Progenitor cell of endocrine pancreas (in vitro differentiated cells): ENCODE data around the gene DOCK1. TPM values are rescaled to one million over a fixed set of nuclear protein-coding genes. Genes with fewer than 3 reads are reported as not detected.

Experiments
- DNase-seq: peaks from one replicate; pipeline ENCODE4 v3.0.0; 2021; ENCODE audit warnings: low spot score; ENCODE audit not compliant: unreplicated experiment
- H3K27ac Mint-ChIP-seq: 2 replicates; pipeline ENCODE4 v1.8.0; 2021; ENCODE audit warnings: mild to moderate bottlenecking, moderate library complexity, mixed read lengths
- H3K27me3 Mint-ChIP-seq: 2 replicates; pipeline ENCODE4 v1.8.0; 2021; ENCODE audit warnings: mixed read lengths
- H3K36me3 Mint-ChIP-seq: 2 replicates; pipeline ENCODE4 v1.8.0; 2022; ENCODE audit warnings: mixed read lengths; ENCODE audit not compliant: insufficient read depth
- H3K4me1 Mint-ChIP-seq: 2 replicates; pipeline ENCODE4 v1.8.0; 2021; ENCODE audit warnings: low read depth, mixed read lengths
- H3K4me3 Mint-ChIP-seq: 2 replicates; pipeline ENCODE4 v1.8.0; 2021; ENCODE audit warnings: low read depth, mild to moderate bottlenecking, moderate library complexity, mixed read lengths
- H3K9me3 Mint-ChIP-seq: 2 replicates; pipeline ENCODE4 v1.8.0; 2021; ENCODE audit warnings: low read depth, mixed read lengths
- CTCF ChIP-seq: fragments of 200-600 bp; sonication (generic); IDR thresholded peaks from one replicate; pipeline ENCODE4 v1.5.0; 2021; ENCODE audit warnings: antibody characterized with exemption, mild to moderate bottlenecking; ENCODE audit not compliant: unreplicated experiment
- total RNA-seq: library from RNA; stranded (reverse); gene quantifications from 2 replicates; pipeline ENCODE4 v1.2.1, GENCODE V29; 2021

The DOCK1 gene
- total RNA-seq, 1 donor from 2014 or later, result 77.8 TPM

- Mint-ChIP-seq H3K9me3 (peaks cover 2% of the 10 kb centered on the region), H3K4me3 (no peak overlapping the region), H3K27ac (no peak overlapping the region), H3K27me3 (no peaks in the 10 kb centered on the region), H3K4me1 (no peaks in the 10 kb centered on the region), H3K36me3 (no peaks in the 10 kb centered on the region)
- DNase-seq, result no peak
- TF ChIP-seq CTCF, result no peak
These were observed 331.0 kb downstream of the DOCK1 start for GRCh38 chr10:127236266-127236665.

GRCh38 chr10:127242914-127243313, 337.7 kb downstream of the DOCK1 start:
- Mint-ChIP-seq H3K4me3 (no peak overlapping the region), H3K4me1 (no peaks in the 10 kb centered on the region), H3K27ac (no peak overlapping the region), H3K36me3 (peaks cover 1% of the 10 kb centered on the region), H3K27me3 (no peaks in the 10 kb centered on the region), H3K9me3 (no peaks in the 10 kb centered on the region)
- no peak for DNase-seq
- no peak for TF ChIP-seq CTCF

GRCh38 chr10:127243490-127244272, 338.5 kb downstream of the DOCK1 start:
- Mint-ChIP-seq H3K36me3 (peaks cover 8% of the 10 kb centered on the region), H3K4me3 (no peak overlapping the region), H3K4me1 (no peaks in the 10 kb centered on the region), H3K27me3 (no peaks in the 10 kb centered on the region), H3K27ac (no peak overlapping the region), H3K9me3 (no peaks in the 10 kb centered on the region)
- DNase-seq, result peak; percentile 20
- peak; percentile 69 for TF ChIP-seq CTCF

GRCh38 chr10:127245456-127245855, 340.2 kb downstream of the DOCK1 start:
- no peaks in the 10 kb centered on the region for H3K27me3 Mint-ChIP-seq
- no peaks in the 10 kb centered on the region for H3K4me1 Mint-ChIP-seq
- no peak for TF ChIP-seq CTCF
- H3K9me3 Mint-ChIP-seq, result no peaks in the 10 kb centered on the region
- no peak for DNase-seq
- H3K36me3 Mint-ChIP-seq, result peaks cover 17% of the 10 kb centered on the region
- H3K4me3 Mint-ChIP-seq, result no peak overlapping the region
- no peak overlapping the region for H3K27ac Mint-ChIP-seq

GRCh38 chr10:127250031-127250430, 344.8 kb downstream of the DOCK1 start:
- no peak for TF ChIP-seq CTCF
- H3K9me3 Mint-ChIP-seq, result no peaks in the 10 kb centered on the region
- no peaks in the 10 kb centered on the region for H3K27me3 Mint-ChIP-seq
- H3K27ac Mint-ChIP-seq, result no peak overlapping the region
- DNase-seq, result no peak
- H3K4me1 Mint-ChIP-seq, result no peaks in the 10 kb centered on the region
- H3K4me3 Mint-ChIP-seq, result no peak overlapping the region
- H3K36me3 Mint-ChIP-seq, result peaks cover 29% of the 10 kb centered on the region
